ENCODE data around the gene BCL6.

- no peak for TF ChIP-seq JUN (CRISPR knock-in tag; IDR thresholded peaks at IDR 0.05)
- no peak for TF ChIP-seq GABPB1 (CRISPR knock-in tag; IDR thresholded peaks at IDR 0.05)
- no peak for TF ChIP-seq CTCF (IDR thresholded peaks at IDR 0.05)
- TF ChIP-seq ZNF263 (CRISPR knock-in tag; IDR thresholded peaks at IDR 0.05; ENCODE audit: low read depth): no peak
- no peak for TF ChIP-seq MAX (CRISPR knock-in tag; IDR thresholded peaks at IDR 0.05)
- no peak for TF ChIP-seq HMGA2 (CRISPR knock-in tag; IDR thresholded peaks at IDR 0.05)
- no peak for TF ChIP-seq TEAD4 (CRISPR knock-in tag; IDR thresholded peaks at IDR 0.05)
Measured at GRCh38 chr3:187735383-187735782, 9.9 kb downstream of the BCL6 start.

All from WTC11 (cell line).